Breast epithelium (tissue), 3 donors: Measurements from ENCODE around the gene GPAM.

Source experiments
- POLR2A ChIP-seq: fragments of 450-650 bp; IDR thresholded peaks from one replicate; pipeline ENCODE4 v1.6.1; 2016; ENCODE audit warnings: antibody characterized with exemption, mild to moderate bottlenecking, moderate library complexity
- POLR2AphosphoS5 ChIP-seq, 3 donors: sonication (generic); formaldehyde crosslinking; IDR thresholded peaks; one replicate each; pipeline ENCODE4 v1.6.1; 2017; ENCODE audit warnings: antibody characterized with exemption in 3 of 3
- TF ChIP-seq, protein P1 (sequence below), 3 donors: fragments of 450-650 bp; IDR thresholded peaks; one replicate each; pipeline ENCODE4 v1.5.1; 2016 to 2017; ENCODE audit warnings: antibody characterized with exemption in 3 of 3, mild to moderate bottlenecking in 3 of 3, moderate library complexity in 3 of 3

DNA sequence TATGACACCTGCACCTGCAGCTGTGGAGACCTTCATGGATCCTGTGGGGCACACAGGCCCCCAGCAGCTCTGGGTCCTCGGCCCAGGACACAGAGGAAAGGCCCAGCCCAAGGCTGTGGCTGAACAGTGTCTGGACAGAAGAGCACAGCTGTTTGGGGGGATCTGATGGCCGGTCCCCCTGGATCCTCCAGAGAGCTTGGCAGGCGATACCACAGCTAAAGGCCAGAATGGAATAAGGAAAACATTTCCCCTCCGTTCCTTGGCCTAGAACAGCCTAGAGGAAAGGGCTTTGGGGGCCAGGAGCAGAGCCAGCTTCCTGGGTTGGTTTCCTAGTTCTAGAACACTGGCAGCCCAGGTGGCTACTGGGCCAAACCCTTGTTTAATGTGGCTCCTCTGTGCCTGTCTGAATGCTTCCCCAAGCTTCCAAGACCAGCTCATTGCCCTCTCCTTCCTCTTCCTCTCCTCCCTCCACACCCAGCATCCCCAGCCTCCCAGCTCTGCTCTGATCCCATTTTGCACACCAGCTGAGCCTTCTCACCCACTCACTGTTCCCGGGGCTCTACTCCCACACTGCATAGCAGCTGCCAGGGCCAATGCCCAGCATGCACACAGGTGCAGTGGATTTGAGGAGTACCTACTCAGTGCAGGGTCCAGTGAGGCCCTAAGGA is 46.9 kb downstream of the GPAM start:
- TF ChIP-seq, protein P1, sequence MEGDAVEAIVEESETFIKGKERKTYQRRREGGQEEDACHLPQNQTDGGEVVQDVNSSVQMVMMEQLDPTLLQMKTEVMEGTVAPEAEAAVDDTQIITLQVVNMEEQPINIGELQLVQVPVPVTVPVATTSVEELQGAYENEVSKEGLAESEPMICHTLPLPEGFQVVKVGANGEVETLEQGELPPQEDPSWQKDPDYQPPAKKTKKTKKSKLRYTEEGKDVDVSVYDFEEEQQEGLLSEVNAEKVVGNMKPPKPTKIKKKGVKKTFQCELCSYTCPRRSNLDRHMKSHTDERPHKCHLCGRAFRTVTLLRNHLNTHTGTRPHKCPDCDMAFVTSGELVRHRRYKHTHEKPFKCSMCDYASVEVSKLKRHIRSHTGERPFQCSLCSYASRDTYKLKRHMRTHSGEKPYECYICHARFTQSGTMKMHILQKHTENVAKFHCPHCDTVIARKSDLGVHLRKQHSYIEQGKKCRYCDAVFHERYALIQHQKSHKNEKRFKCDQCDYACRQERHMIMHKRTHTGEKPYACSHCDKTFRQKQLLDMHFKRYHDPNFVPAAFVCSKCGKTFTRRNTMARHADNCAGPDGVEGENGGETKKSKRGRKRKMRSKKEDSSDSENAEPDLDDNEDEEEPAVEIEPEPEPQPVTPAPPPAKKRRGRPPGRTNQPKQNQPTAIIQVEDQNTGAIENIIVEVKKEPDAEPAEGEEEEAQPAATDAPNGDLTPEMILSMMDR (IDR thresholded peaks at IDR 0.05): no peak
- TF ChIP-seq POLR2AphosphoS5 (IDR thresholded peaks at IDR 0.05): no peak
- no peak for TF ChIP-seq POLR2A
